Small intestine (tissue), 7 donors: Measurements from ENCODE around the gene DESI2. TPM values are rescaled to one million over a fixed set of nuclear protein-coding genes. Genes with fewer than 3 reads are reported as not detected.
"Not testable (repeated sequence)": the region's sequence is repeated elsewhere in the genome, so short reads cannot be mapped to it uniquely, and the experiment has no call there.

Experiments used
- DNase-seq, 2 donors: peaks; one replicate each; pipeline versions ENCODE4 v3.0.0 to v3.0.0-alpha.2; 2013
- FAIRE-seq: peaks from 2 replicates; lab custom pipeline; 2012; peaks lifted over from hg19 to GRCh38; lab: Jason Lieb, UNC
- H3K27ac ChIP-seq, 3 donors: one replicate each; pipeline ENCODE4 v1.5.1; 2013; ENCODE audit warnings: low read length in 2 of 3, mild to moderate bottlenecking in 2 of 3, control low read depth in 1 of 3, inconsistent platforms in 1 of 3, low read depth in 1 of 3, moderate library complexity in 1 of 3
- H3K27me3 ChIP-seq, 3 donors: one replicate each; pipeline ENCODE4 v1.6.1; 2013; ENCODE audit warnings: low read length in 3 of 3, inconsistent platforms in 1 of 3; ENCODE audit not compliant: control insufficient read depth in 3 of 3, insufficient read depth in 3 of 3
- H3K36me3 ChIP-seq, 3 donors: one replicate each; pipeline ENCODE4 v1.6.1; 2013; ENCODE audit warnings: low read length in 3 of 3, inconsistent platforms in 1 of 3, low read depth in 1 of 3, mild to moderate bottlenecking in 1 of 3, moderate library complexity in 1 of 3; ENCODE audit not compliant: control insufficient read depth in 3 of 3, insufficient read depth in 2 of 3
- H3K4me1 ChIP-seq, 3 donors: one replicate each; pipeline ENCODE4 v1.6.1; 2013; ENCODE audit warnings: low read length in 2 of 3, inconsistent platforms in 1 of 3, low read depth in 1 of 3, mild to moderate bottlenecking in 1 of 3, moderate library complexity in 1 of 3; ENCODE audit not compliant: control insufficient read depth in 3 of 3, insufficient read depth in 2 of 3
- H3K4me3 ChIP-seq, 3 donors: one replicate each; pipeline ENCODE4 v1.5.1; 2013; ENCODE audit warnings: low read length in 3 of 3, control low read depth in 1 of 3, inconsistent platforms in 1 of 3, low read depth in 1 of 3, mild to moderate bottlenecking in 1 of 3, moderate library complexity in 1 of 3
- H3K9me3 ChIP-seq, 2 donors: one replicate each; pipeline ENCODE4 v1.6.1; 2013; ENCODE audit warnings: low read depth in 1 of 2, low read length in 1 of 2; ENCODE audit not compliant: control insufficient read depth in 2 of 2, insufficient read depth in 1 of 2
- WGBS, 3 donors: extraction: QIAGEN DNeasy Blood & Tissue Kit; methylation state at CpG; one replicate each; pipeline ENCODE4 v1.1.7; 2013; 5-methylcytosine and 5-hydroxymethylcytosine counted together
- polyA plus RNA-seq, 4 donors: library from polyadenylated mRNA; stranded (reverse) in 3 of 4; unstranded in 1 of 4; fragments of 200-250 nt in 3 of 4; fragments of 120-200 nt in 1 of 4; gene quantifications; one replicate each; pipeline versions ENCODE4 v1.2.1 to v1.2.3, GENCODE V29; 2013
- donor health status: healthy with polysubstance abuse.
- donor health status: control.
- donor health status: control.
- donor health status: Bipolar disorder and iron deficiency.
- donor health status: healthy.

The DESI2 gene
- polyA plus RNA-seq, 4 donors, result 14.1 to 21.4 (median 17.7) TPM

- H3K27ac ChIP-seq, H3K9me3 ChIP-seq, H3K4me3 ChIP-seq, H3K27me3 ChIP-seq, DNase-seq, H3K36me3 ChIP-seq, FAIRE-seq, H3K4me1 ChIP-seq: not testable (repeated sequence)
- 89 to 93% (median 89%) methylated on average over 20 of the region's 20 CpGs for WGBS, 3 donors
Observed at GRCh38 chr1:244740027-244740617, 87.2 kb downstream of the DESI2 start.

GRCh38 chr1:244741692-244742091, 88.8 kb downstream of the DESI2 start:
- Histone ChIP-seq H3K36me3 (no peaks in the 10 kb centered on the region), H3K9me3 (no peaks in the 10 kb centered on the region), H3K4me1 (no peaks in the 10 kb centered on the region), H3K27ac (no peak overlapping the region), H3K4me3 (no peak overlapping the region), H3K27me3 (no peaks in the 10 kb centered on the region)
- DNase-seq (no peak), FAIRE-seq (no peak)
- 84 to 98% (median 97%) methylated on average over 5 of the region's 5 CpGs for WGBS, 3 donors

GRCh38 chr1:244749230-244750016, 96.5 kb downstream of the DESI2 start:
- Histone ChIP-seq H3K4me3 (no peak overlapping the region), H3K9me3 (no peaks in the 10 kb centered on the region), H3K27ac (no peak overlapping the region), H3K27me3 (no peaks in the 10 kb centered on the region), H3K4me1 (no peaks in the 10 kb centered on the region), H3K36me3 (no peaks in the 10 kb centered on the region)
- WGBS, 3 donors, result 90 to 93% (median 90%) methylated on average over 9 of the region's 9 CpGs
- FAIRE-seq (no peak), DNase-seq (no peak)

- 55 to 78% (median 70%) methylated on average over 13 of the region's 13 CpGs for WGBS, 3 donors
- FAIRE-seq, result no peak
- DNase-seq, result no peak
Observed at GRCh38 chr1:244751271-244751895, 98.5 kb downstream of the DESI2 start.

GRCh38 chr1:244755673-244756072, 102.7 kb downstream of the DESI2 start:
- Histone ChIP-seq H3K9me3 (no peaks in the 10 kb centered on the region), H3K36me3 (no peaks in the 10 kb centered on the region), H3K27me3 (no peaks in the 10 kb centered on the region), H3K4me3 (no peak overlapping the region), H3K27ac (no peak overlapping the region), H3K4me1 (no peaks in the 10 kb centered on the region)
- FAIRE-seq (no peak), DNase-seq (no peak)
- 89 to 92% (median 91%) methylated on average over 7 of the region's 7 CpGs for WGBS, 3 donors

More at GRCh38 chr1:244751271-244751895, 98.5 kb downstream of the DESI2 start:
- Histone ChIP-seq H3K4me1 (no peaks in the 10 kb centered on the region), H3K9me3 (no peaks in the 10 kb centered on the region), H3K27ac (no peak overlapping the region), H3K27me3 (no peaks in the 10 kb centered on the region), H3K4me3 (no peak overlapping the region), H3K36me3 (no peaks in the 10 kb centered on the region)

- no peak for DNase-seq
- Histone ChIP-seq H3K9me3 (no peaks in the 10 kb centered on the region), H3K4me3 (no peak overlapping the region), H3K36me3 (no peaks in the 10 kb centered on the region), H3K27ac (no peak overlapping the region), H3K27me3 (no peaks in the 10 kb centered on the region), H3K4me1 (no peaks in the 10 kb centered on the region)
- FAIRE-seq, result no peak
- WGBS, 3 donors, result 89 to 92% (median 92%) methylated on average over 15 of the region's 15 CpGs
Observed at GRCh38 chr1:244757091-244757939, 104.4 kb downstream of the DESI2 start.
